NCI-H526 treated with DMSO at 0.1 percent for 48 hours (cell line): Measurements from ENCODE around the gene DELE1.

Source experiments
- DNase-seq: peaks from one replicate; lab custom pipeline; 2025; lab: John Stamatoyannopoulos, UW

DELE1 gene, protein sequence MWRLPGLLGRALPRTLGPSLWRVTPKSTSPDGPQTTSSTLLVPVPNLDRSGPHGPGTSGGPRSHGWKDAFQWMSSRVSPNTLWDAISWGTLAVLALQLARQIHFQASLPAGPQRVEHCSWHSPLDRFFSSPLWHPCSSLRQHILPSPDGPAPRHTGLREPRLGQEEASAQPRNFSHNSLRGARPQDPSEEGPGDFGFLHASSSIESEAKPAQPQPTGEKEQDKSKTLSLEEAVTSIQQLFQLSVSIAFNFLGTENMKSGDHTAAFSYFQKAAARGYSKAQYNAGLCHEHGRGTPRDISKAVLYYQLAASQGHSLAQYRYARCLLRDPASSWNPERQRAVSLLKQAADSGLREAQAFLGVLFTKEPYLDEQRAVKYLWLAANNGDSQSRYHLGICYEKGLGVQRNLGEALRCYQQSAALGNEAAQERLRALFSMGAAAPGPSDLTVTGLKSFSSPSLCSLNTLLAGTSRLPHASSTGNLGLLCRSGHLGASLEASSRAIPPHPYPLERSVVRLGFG

DNA sequence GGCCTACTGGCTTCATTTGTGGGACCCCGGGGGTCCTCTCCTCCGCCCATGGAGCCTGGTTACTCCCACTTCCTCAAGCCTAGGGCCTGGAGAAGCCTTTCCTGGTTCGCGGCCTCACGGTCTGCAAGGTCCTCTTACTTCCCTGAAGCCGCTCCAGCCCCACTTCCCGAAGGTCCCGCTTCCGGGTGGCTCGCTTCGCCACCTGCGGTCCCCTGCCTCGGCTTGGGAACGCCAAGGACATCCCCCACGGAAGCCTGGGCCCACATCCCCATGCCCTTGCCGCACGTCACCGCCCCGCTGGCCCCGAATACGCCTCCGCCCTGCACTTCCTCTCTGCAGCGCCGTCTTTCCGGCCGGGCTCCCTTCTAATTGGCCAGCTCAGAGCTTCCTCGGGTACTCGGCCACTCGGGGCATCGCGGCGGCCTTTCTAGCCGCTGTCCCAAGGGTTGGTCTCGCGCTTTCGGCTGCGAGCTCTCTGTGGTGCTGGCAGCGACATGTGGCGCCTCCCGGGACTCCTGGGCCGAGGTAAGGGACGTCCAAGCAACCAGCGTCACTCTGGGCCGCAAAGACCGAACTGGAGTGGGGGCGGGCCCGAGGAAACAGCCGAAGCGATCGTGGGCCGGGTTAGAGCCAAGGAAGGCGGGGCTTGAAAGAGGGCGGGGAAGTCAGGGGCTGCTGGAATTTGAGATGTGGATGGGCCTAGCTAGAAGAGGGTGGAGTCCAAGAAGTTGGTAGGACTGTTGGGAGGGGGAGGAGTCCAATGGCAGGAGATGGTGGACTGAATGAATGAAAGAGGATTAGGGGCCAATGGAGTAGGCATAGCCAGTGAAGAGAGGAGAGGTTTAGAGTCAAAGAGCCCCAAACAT lies at the start of gene DELE1:
Gene DELE1, plus strand, starts transcription at position 424 of the 866 bp plus-strand sequence. Its CDS starts 71 bp downstream, at position 495.
- DNase-seq: peak; percentile 94

DNA sequence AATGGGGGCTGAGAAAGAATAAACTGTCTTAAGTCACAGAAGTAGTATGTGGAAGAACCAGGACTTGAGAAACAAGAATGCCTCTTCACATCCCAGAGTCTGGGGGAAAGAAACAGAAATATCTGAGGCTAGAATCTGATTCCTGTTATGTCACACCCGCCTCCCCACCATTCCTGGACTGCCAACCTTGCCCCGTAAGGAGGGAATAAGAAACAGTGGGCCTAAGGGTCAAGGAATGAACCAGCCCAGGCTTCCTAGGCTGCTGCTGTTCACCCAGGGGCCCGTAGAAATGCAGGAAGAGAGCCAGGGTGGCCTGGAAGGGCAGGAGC lies 49.8 kb upstream of the DELE1 start:
- DNase-seq: no peak

DNA sequence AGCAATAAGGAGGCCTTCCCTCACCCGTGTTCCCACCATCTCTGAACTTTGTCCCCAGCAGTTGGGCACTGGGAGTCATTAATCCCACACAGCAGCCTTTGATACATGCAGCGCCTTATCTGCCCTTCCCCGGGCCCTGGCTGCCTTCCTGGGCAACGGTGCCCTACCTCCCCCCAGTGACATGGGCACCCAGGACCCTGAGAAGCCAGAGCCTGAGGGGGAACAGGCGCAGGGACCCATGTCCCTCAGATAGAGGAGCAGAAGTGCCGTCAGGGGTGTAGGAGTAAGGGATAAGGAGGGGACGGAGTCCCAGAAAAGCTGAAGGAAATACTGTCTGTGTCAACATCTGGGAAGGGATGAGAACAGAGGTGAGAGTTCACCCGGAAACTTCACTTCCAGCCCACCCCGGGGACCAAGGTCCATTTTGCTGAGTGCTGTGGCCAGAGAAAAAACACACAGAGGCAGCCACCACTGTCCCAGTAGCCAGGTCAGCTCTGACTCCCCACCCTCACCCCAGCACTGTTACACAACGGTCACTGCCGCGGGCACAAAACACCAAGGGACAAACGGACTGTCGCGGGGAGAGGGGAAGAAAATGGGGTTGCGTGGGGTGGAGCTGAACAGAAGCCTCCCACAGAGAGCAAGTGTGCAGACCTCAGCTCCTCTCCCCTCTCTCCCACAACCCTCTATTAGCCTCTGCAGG lies 49.3 kb upstream of the DELE1 start:
- no peak for DNase-seq

DNA sequence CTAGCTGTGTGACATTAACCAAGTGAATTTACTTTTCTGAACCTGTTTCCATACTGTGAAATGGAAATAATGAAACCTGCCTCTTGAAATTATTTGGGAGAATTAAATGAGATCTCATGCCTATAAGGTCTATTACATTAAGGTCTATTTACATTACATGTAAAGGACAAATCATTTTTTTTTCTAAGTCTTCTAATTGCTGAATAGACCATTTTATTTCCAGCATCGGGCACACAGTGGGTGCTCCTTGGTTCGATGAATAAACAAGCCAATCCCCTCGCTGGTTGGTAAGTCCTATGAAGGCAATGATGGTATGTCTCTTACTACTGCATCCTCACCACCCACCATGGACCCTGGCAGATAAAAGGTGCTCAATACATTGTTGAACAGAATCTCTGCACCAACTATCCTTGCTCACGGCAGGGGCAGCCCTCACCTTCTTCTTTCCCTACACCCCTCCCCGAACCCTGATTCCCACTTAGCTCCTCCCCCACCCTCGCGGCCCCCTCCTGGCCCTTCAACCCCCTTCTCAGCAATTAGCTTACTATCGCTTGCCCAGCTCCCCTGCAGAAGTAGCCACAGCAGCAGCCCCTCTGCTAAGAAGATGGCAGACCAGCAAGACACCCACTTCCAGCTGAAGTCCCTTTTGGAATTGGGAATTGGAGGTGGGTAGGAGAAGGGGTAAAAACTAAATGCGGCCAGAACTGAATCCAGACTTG lies 48.5 kb upstream of the DELE1 start:
- DNase-seq: no peak

DNA sequence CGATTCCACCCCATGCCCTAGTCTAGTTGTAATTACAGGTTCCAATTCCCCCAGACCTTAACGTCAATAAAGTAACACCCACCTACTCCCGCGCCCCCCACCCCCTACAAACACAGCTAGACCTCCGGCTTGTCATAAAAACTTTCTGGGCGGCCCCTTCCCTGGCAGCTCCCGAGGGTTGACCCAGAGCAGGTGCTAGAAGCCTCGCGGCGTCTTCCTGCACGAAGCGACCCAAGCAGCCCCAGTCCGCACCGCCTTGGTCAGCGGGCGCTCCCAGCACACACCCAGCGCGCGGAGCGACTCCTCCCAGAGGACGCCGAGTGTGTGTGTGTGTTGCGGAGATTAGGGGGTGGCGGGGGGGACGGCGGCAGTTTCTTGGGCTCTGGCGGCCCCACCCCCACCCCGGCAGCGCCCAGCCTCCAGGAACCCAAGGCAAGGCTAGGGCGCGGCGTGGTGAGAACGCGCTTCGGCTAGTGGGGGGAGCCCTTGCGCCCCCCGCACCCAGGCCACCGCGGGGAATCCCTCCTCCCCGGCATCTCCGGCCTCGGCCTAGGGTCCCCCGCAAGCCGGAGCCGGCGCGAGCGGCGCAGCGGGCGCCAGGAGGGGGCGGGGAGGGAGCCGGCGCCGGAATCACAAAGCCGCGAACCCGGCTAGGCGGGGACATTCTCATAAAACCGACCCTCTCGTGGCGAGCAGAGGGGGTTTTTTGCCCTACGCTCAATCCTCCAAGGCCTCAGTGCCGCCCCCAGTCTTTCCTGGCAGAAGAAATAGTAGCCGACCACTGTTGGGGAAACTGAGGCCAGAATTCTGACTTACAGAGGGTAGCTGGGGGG lies 47.7 kb upstream of the DELE1 start:
- DNase-seq: peak; percentile 47

DNA sequence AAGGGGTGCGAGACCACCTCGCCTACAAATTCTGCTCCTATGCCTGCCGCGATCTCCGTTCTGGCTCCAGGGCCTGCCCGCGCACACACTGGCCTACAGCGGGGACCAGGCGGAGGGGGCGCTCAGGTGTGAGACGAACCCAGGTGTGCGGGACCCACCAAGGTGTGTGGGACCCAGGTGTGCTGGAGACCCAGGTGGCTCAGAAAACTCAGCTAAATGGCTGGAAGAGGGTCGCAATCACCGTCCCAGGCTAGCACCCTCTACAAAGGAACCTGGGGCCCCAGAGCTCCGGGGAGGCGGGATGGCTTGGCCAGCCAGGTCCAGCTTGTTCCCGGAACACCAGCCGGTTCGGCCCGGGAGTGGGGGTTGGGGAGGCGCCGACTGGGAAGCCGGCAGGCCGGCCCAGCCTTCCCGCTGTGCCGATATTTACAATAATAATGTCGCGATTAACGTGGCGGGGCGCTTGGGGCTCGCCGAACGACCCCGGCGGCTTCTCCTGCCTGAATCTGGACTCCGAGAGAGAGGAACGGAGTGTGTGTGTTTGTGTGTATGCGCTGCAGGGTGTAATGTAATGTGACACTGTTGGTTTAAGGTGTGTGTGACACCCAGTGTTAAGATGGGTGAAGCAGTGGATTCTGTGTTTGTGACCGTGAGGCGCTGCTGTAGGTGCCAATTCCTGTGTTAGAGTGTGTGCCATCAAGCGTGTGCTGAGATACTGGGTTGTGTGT lies 46.9 kb upstream of the DELE1 start:
- DNase-seq: peak; percentile 56

DNA sequence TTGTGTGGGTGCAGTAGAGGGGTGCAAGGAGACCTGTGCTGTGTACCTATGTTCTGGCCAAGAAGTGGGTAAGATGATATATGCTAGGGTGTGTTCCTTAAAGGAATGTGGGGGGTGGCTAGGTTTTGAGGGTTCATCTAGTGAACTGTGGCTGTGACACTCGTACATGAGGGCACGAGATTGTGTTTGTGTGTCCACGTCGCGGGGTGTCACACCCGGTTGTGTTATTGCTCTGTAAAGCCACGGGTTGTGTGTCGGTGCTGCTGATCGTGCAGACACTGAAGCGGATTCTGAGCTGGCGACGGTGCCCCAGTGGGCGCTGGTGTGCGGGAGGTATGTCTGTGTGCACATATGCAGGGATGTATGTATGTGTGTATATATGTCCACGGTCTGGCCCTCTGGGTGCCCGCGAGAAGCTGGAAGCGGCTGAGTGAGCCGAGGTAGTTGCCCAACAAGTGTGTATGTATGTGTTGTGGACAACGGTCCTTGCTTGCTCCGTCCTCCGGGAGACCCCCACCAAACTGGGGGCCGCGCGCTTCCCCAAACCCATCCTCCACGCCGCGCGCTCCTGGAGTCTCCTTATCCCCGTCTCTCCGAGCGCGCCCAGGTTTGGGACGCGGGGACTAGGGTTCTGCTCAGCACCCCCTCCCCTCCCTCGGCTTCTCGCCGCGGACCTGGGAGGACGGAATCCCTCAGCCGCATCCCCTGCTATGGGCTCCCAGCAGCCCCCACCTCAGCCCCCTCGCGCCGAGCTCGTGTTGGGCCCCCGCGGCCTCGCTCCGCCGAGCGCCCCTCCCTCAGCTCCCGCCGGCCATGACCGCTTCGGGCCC lies 46.1 kb upstream of the DELE1 start:
- peak; percentile 67 for DNase-seq

DNA sequence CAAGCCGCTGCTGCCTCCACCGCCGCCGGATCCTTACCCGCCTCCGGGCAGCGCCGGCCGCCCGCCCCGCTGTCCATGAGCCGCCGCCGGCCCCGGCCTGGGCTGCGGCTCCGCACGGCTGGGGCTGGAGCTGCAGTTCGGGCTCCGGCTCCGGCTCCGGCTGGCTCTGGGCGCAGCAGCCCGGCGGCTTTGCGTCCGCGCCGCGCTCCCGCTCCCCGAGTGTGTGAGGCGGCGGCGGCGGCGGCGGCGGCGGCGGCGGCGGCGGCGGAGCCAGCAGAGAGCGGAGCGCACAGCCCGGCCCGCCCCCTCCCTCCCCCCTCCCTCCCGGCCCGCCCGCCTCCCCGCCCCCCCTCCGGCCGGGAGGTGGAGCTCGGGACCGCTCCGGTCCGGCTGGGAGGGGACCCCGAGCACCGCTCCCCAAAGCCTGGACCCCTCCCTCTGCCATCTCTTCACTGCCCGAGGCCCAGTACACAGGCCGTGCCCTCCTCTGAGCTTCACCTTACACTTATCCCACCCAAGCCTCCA lies 45.4 kb upstream of the DELE1 start, which contains the start of gene PCDH1:
Gene PCDH1, minus strand, starts transcription at position 225 of the 525 bp plus-strand sequence. Its CDS starts 148 bp downstream, at position 77.
- peak; percentile 56 for DNase-seq

DNA sequence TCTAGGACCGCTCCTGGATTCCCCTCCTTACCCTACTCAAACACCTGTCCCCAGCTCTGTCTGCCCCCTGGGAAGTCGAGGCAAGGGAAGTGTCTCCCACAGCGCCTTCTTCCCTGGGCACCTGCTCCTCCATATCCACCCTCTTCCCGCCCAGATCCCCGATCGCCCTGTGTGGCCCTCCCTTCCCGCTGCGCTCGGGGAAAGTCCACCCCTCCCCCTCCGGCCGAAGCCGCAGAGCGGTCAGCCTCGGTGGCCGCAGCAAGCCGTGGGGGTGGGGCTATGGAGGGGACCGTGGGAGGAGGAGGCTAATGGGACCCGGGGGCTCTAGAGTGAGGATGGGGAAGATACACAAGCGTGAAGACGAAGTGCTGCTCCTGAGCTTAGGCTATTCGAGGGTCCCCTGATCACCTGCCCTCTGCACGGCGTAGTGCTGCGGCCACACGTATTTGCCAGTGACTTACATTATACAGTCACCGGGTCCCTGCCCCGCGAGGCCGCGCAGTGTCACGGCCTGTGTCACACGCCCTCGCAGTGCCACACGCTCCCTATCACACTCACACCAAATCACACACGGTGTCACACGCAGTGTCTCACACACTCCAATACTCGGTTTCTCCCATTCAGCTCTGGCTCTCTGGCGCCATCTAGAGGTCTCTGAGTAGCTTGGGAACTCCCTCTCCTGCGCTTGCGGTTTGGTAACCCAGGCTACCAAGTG lies 44.8 kb upstream of the DELE1 start:
- DNase-seq: peak; percentile 87

DNA sequence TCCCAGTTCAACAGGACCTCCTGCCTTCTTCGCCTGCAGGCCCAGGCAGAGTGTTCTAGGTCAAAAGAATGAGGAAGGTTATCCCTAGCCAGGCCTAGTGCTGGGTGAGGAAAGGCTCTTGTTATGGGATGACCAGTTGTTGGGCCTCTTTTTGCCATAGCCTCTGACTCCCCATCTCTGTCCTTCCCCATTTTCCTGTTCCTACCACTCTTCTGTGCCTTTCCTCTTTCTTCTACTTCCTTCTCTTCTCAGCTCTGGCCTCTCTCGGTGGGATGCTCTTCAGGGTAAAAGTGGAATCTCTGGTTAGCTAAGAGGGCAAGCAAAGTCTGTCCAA lies 44.3 kb upstream of the DELE1 start:
- no peak for DNase-seq

DNA sequence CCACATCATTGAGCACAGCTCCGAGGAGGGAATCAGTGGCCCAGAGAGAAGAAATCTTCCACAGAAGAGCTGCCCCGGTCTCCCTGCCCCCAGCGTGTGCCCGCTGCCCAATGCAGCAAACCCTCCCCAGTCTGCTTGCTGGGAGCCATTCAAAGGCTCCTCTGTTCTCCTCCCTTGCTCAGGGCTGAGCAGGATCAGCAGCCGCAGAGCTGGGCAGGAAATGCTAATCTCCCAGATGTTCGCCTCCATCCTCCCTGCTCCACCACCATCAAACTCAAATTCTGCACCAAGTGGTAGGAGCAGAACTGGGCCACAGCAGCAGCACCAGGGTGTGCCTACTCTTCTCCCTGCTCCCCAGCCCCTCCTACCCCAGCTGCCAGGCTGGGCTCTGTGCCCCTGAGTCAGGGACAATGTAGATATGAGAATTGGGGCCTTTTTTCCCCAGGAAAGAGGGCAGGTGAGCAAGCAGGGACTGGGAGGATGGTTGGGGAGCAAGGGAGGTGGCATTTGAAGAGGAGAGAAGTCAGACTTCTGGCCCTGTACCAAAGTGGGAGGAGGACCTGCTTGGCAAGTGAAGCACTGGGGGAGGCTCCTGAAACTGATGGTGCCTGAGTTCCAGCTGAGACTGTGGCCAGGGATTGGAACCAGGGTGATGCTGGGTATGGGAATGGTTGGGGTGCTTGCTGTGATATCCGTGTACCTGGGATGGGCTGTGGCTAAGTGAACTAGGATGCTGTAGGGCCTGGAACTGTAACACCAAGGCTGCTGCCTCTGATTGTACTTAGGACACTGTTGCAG lies 43.5 kb upstream of the DELE1 start:
- DNase-seq: no peak

DNA sequence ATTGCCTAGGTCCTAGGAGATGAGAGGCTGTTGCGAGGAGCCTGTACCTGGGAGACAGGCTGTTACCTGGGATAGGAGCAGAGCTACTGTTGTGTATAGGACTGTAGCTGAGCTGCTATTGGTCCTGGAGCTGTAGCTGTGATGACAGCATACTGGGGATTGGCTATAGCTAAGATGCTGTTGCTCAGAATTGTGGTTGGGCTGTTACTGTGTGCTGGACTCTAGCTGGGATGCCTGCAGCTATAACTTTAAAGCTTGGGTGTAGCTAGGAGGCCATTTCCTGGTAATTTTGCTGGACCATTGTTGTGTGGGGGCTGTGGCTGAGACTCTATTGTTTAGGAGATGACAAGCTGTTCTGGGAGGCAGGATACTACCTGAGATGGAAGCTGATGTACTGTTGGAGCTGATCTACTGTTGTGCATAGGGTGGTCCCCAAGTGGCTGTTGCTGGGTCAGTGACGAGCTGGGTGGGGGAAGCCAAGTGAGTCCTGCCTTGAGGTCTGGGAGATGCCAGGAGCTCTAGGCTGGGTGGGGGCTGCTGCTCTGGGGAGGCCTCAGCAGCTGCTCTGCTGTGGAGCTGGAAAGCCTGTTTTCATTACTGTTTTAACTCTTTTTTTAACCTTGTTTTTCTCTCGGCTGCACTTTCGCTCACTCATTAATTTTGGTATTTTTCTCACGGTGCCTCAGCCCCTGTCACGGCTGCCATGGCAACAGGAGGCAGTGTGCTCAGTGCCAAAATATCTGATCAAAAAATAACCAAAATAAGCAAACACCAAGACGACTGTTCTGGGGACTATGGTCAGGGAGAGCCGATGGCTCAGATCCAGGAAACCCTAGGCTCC lies 42.5 kb upstream of the DELE1 start:
- DNase-seq: no peak

DNA sequence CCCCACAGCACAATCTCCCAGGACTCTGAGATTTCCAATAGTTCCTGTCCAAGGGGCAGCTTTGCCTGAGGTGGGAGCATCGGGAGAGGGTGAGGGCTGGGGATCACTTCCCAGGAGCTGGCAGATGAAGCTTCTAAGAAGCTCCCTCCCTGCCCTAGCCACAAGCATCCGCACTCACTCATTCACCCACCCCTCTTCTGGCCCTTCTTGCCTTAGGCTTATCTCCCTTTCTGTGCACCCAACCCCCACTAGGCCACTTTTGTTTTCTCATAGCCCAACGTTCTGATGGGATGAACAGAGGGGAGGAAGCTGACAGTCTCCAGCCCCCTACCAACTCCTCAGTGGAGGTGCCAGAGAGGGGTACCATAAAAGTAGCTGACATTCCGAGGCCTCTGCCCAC lies 41.8 kb upstream of the DELE1 start:
- DNase-seq: no peak

DNA sequence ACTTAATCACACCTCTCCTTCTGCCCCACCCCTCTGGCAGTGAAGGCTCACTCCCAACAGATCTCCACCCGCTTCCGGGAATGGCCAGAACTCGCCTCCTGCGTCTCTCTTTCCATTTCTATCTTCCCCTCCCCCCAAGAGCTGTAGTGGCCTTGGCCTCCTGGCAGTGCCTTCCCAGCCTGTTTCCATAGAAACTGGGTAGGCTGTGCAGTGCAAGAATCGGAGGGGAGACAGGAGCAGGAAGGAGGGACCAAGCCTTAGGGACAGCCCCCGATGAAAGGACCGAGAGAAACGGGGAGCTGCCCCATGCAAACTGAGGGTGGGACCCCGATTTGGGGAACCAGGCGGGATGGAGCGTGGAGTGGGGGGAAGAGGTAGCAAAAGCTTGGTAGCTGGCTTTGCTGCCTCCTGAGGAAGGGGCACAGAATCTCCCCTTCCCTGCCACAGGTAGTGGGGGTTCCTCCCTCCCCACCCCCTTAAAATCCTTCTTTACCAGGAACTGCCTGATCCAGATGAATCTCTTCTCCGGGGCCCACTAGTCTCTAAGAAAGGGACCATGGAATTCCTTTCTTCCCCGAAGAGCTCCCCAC lies 41.0 kb upstream of the DELE1 start:
- DNase-seq: no peak

DNA sequence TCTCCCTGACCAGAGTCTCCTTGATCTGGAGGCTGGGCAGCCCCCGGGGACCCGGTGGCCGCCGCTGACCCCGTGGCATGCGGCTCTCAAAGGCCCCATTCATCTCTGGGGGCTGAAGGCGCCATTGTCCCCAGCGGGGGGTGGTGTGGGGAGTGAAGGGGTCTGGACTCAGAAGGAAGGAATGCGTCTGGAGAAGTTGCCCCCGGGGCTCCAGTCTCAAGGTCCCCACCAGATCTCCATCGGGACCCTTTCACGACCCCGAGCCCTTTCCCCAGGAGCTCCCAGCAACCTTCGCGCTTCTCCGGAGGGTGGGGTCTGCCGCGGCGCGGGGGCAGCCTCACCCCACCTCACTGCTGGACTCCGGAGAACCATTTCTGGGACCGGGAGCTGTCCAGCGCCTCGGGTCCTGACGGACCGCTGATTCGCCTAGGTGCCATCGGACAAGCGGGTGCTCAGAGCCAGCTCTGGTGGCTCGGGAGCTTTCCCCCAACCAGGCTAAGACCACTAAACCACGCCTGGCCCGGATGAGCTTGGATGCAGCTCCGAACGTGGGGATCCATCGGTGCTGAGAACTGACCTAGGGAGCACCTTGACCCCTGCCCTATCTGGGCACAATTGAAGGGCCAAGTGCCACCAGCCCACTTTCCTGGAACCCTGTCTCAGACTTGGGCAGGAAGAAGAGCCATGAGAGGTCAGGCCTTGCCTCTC lies 40.3 kb upstream of the DELE1 start:
- no peak for DNase-seq
